Smooth muscle cell (in vitro differentiated cells): ENCODE measurements around the gene BRPF1. TPM values are rescaled to one million over a fixed set of nuclear protein-coding genes. Genes with fewer than 3 reads are reported as not detected.

Experiments used
- DNase-seq: peaks from one replicate; lab custom pipeline; 2025; ENCODE audit not compliant: unreplicated experiment; lab: John Stamatoyannopoulos, UW
- H2AFZ ChIP-seq: fragments of 200-600 bp; sonication (generic); 2 replicates; pipeline ENCODE4 v1.6.0; 2016; ENCODE audit warnings: antibody characterized with exemption, low read depth, mild to moderate bottlenecking
- H3F3A ChIP-seq: fragments of 200-600 bp; sonication (generic); 2 replicates; pipeline ENCODE4 v1.6.0; 2017; ENCODE audit warnings: antibody characterized with exemption, low read depth
- H3K27ac ChIP-seq: fragments of 200-600 bp; sonication (generic); 2 replicates; pipeline ENCODE4 v1.5.1; 2016; ENCODE audit warnings: low read depth, mild to moderate bottlenecking
- H3K27me3 ChIP-seq: fragments of 200-600 bp; sonication (generic); 2 replicates; pipeline ENCODE4 v1.6.1; 2016; ENCODE audit warnings: low read depth, mild to moderate bottlenecking
- H3K36me3 ChIP-seq: fragments of 200-600 bp; sonication (generic); 2 replicates; pipeline ENCODE4 v1.5.1; 2016; ENCODE audit warnings: low read depth
- H3K4me1 ChIP-seq: fragments of 200-600 bp; sonication (generic); 2 replicates; pipeline ENCODE4 v1.5.1; 2016; ENCODE audit warnings: low read depth
- H3K4me2 ChIP-seq: fragments of 200-600 bp; sonication (generic); 2 replicates; pipeline ENCODE4 v1.6.0; 2016; ENCODE audit warnings: mild to moderate bottlenecking
- H3K4me3 ChIP-seq: fragments of 200-600 bp; sonication (generic); 2 replicates; pipeline ENCODE4 v1.5.1; 2016; ENCODE audit warnings: mild to moderate bottlenecking
- H3K79me2 ChIP-seq: fragments of 200-600 bp; sonication (generic); 2 replicates; pipeline ENCODE4 v1.6.0; 2016; ENCODE audit warnings: low read depth, mild to moderate bottlenecking
- H3K9ac ChIP-seq: fragments of 200-600 bp; sonication (generic); 2 replicates; pipeline ENCODE4 v1.6.0; 2016; ENCODE audit warnings: low read depth
- H3K9me3 ChIP-seq: fragments of 200-600 bp; sonication (generic); replicated peaks from 2 replicates; pipeline ENCODE4 v1.5.1; 2016; ENCODE audit warnings: low read depth
- H4K20me1 ChIP-seq: fragments of 200-600 bp; sonication (generic); 2 replicates; pipeline ENCODE4 v1.6.0; 2016; ENCODE audit warnings: low read depth
- WGBS: methylation state at CpG from one replicate; pipeline ENCODE4 v1.1.7; 2016; ENCODE audit warnings: low lambda C conversion rate; 5-methylcytosine and 5-hydroxymethylcytosine counted together
- polyA plus RNA-seq: library from polyadenylated mRNA; unstranded; fragments of >200 nt; fragmentation: Nextera tagmentation; extraction: Ambion mirVana; gene quantifications from 2 replicates; pipeline ENCODE4 v1.2.1, GENCODE V29; 2016
- total RNA-seq: library from RNA; depleted of rRNA; stranded (reverse); fragments of >200 nt; gene quantifications from 2 replicates; pipeline ENCODE4 v1.2.3, GENCODE V29; 2014
- TF ChIP-seq, protein P1 (sequence below): fragments of 200-600 bp; sonication (generic); IDR thresholded peaks from 2 replicates; pipeline ENCODE4 v1.5.1; 2017; ENCODE audit warnings: borderline replicate concordance, mild to moderate bottlenecking, antibody characterized with exemption; ENCODE audit not compliant: insufficient read depth, poor library complexity, severe bottlenecking

The BRPF1 gene
- total and polyA plus RNA-seq, 2 experiments from 2014 or later, result 13.9 to 17.1 TPM

DNA sequence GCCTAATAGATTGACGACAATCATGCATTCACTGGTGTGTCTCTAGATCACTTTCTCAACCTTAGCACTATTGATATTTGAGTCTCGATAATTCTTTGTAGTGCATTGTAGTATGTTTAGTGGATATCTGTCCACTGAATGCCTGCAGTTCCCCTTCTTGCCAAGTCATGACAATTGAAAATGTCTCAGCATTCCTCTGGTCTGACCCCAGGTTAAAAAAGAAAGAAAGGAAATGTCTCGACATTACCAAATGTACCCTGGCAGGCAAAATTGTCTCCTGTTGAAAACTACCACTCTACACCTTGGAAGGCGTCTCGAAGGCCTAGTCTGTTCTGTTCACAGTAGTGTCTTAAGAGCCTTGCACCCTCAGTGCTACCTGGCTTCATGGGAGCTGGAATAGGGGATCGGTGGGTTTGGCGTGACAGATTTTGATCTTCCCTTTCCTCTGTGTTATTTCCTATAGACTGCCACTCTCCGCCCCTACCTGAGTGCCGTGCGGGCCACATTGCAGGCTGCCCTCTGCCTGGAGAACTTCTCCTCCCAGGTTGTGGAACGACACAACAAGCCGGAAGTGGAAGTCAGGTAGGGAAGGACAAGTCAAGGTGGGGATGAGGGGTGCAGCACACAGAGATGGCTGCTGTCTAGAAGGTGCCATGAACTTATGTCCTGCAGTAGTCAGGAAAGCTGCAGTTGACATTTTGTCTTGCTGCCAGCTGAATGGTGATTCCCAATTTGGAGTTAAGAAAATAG lies 65.8 kb downstream of the BRPF1 start:
- no peak overlapping the region for H3K4me2 ChIP-seq
- peaks cover 26% of the 10 kb centered on the region for H3K36me3 ChIP-seq
- no peak for DNase-seq
- no peak overlapping the region for H3K27ac ChIP-seq
- 97% methylated on average over 12 of the region's 12 CpGs for WGBS
- no peaks in the 10 kb centered on the region for H3K9me3 ChIP-seq
- H4K20me1 ChIP-seq, result peaks cover 52% of the 10 kb centered on the region
- H2AFZ ChIP-seq, result no peak overlapping the region
- H3K79me2 ChIP-seq, result peaks cover 67% of the 10 kb centered on the region
- H3K4me1 ChIP-seq, result peaks cover 5% of the 10 kb centered on the region
- TF ChIP-seq, protein P1, sequence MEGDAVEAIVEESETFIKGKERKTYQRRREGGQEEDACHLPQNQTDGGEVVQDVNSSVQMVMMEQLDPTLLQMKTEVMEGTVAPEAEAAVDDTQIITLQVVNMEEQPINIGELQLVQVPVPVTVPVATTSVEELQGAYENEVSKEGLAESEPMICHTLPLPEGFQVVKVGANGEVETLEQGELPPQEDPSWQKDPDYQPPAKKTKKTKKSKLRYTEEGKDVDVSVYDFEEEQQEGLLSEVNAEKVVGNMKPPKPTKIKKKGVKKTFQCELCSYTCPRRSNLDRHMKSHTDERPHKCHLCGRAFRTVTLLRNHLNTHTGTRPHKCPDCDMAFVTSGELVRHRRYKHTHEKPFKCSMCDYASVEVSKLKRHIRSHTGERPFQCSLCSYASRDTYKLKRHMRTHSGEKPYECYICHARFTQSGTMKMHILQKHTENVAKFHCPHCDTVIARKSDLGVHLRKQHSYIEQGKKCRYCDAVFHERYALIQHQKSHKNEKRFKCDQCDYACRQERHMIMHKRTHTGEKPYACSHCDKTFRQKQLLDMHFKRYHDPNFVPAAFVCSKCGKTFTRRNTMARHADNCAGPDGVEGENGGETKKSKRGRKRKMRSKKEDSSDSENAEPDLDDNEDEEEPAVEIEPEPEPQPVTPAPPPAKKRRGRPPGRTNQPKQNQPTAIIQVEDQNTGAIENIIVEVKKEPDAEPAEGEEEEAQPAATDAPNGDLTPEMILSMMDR, result no peak
- no peak overlapping the region for H3K4me3 ChIP-seq
- H3K27me3 ChIP-seq, result no peaks in the 10 kb centered on the region
- no peaks in the 10 kb centered on the region for H3F3A ChIP-seq
- H3K9ac ChIP-seq, result no peak overlapping the region

Other genes starting within 250 kb of the BRPF1 start
- not detected in 2 replicates for gene LHFPL4, start 177.9 kb upstream of the BRPF1 start, total RNA-seq
- 0.08 and 0.48 TPM in 2 replicates for gene LHFPL4, start 177.9 kb upstream of the BRPF1 start, polyA plus RNA-seq
- gene MTMR14, start 82.2 kb upstream of the BRPF1 start, total RNA-seq, result 13.6 and 14.0 TPM in 2 replicates
- gene MTMR14, start 82.2 kb upstream of the BRPF1 start, polyA plus RNA-seq, result 21.5 and 24.3 TPM in 2 replicates
- gene CPNE9, start 27.9 kb upstream of the BRPF1 start, total RNA-seq, result not detected in 2 replicates
- gene CPNE9, start 27.9 kb upstream of the BRPF1 start, polyA plus RNA-seq, result 0.44 TPM in 1 of 2 replicates, not detected in the other
- gene OGG1, start 18.2 kb downstream of the BRPF1 start, total RNA-seq, result 13.4 and 16.0 TPM in 2 replicates
- gene OGG1, start 18.2 kb downstream of the BRPF1 start, polyA plus RNA-seq, result 22.3 and 24.6 TPM in 2 replicates
- gene CAMK1, start 38.2 kb downstream of the BRPF1 start, total RNA-seq, result 3.9 and 6.4 TPM in 2 replicates
- gene CAMK1, start 38.2 kb downstream of the BRPF1 start, polyA plus RNA-seq, result 6.3 and 10.9 TPM in 2 replicates
- gene TADA3, start 60.7 kb downstream of the BRPF1 start, total RNA-seq, result 50.9 and 51.8 TPM in 2 replicates
- gene TADA3, start 60.7 kb downstream of the BRPF1 start, polyA plus RNA-seq, result 72.5 and 79.6 TPM in 2 replicates
- gene ARPC4, start 61.3 kb downstream of the BRPF1 start, total RNA-seq, result 93.9 and 143 TPM in 2 replicates
- gene ARPC4, start 61.3 kb downstream of the BRPF1 start, polyA plus RNA-seq, result 128 and 130 TPM in 2 replicates
- 16.4 and 29.5 TPM in 2 replicates for gene TTLL3, start 78.5 kb downstream of the BRPF1 start, total RNA-seq
- 25.6 and 37.6 TPM in 2 replicates for gene TTLL3, start 78.5 kb downstream of the BRPF1 start, polyA plus RNA-seq
- gene RPUSD3, start 112.3 kb downstream of the BRPF1 start, total RNA-seq, result 49.7 and 62.8 TPM in 2 replicates
- gene RPUSD3, start 112.3 kb downstream of the BRPF1 start, polyA plus RNA-seq, result 84.6 and 106 TPM in 2 replicates
- not detected in 2 replicates for gene CIDEC, start 148.5 kb downstream of the BRPF1 start, total RNA-seq
- gene CIDEC, start 148.5 kb downstream of the BRPF1 start, polyA plus RNA-seq, result not detected in 2 replicates
- 32.3 and 36.8 TPM in 2 replicates for gene JAGN1, start 158.9 kb downstream of the BRPF1 start, total RNA-seq
- 37.3 and 49.8 TPM in 2 replicates for gene JAGN1, start 158.9 kb downstream of the BRPF1 start, polyA plus RNA-seq
- gene IL17RE, start 171.1 kb downstream of the BRPF1 start, total RNA-seq, result 2.6 and 4.9 TPM in 2 replicates
- 0.32 and 3.4 TPM in 2 replicates for gene IL17RE, start 171.1 kb downstream of the BRPF1 start, polyA plus RNA-seq
- 27.0 and 37.3 TPM in 2 replicates for gene IL17RC, start 185.4 kb downstream of the BRPF1 start, total RNA-seq
- 36.7 and 41.3 TPM in 2 replicates for gene IL17RC, start 185.4 kb downstream of the BRPF1 start, polyA plus RNA-seq
- 25.8 and 26.4 TPM in 2 replicates for gene CRELD1, start 202.1 kb downstream of the BRPF1 start, total RNA-seq
- gene CRELD1, start 202.1 kb downstream of the BRPF1 start, polyA plus RNA-seq, result 55.9 and 68.6 TPM in 2 replicates
- gene PRRT3, start 220.7 kb downstream of the BRPF1 start, total RNA-seq, result 0.85 and 1.3 TPM in 2 replicates
- gene PRRT3, start 220.7 kb downstream of the BRPF1 start, polyA plus RNA-seq, result 2.4 and 4.2 TPM in 2 replicates